ENCODE measurements around the gene LEF1. TPM values are rescaled to one million over a fixed set of nuclear protein-coding genes. Genes with fewer than 3 reads are reported as not detected.

Gene LEF1
- total and polyA plus RNA-seq, 9 of the 15 experiments (the other 6 are each of a cell fraction or from before 2014, with no cell fraction given): 15.1 to 81.1 (median 29.7) TPM

GRCh38 chr4:107999932-108000539 lies 168.7 kb downstream of the LEF1 start (continued):
- TF ChIP-seq BCLAF1 (IDR thresholded peaks at IDR 0.05; ENCODE audit: borderline replicate concordance in 1 of 2, control insufficient read depth in 1 of 2, low read depth in 2 of 2, low read length in 1 of 2) (no peak), MEF2A (IDR thresholded peaks at IDR 0.05; ENCODE audit: control insufficient read depth, low read depth, low read length) (no peak), SOX6 (IDR thresholded peaks at IDR 0.05) (peak; percentile 64; the same call in 1 of the 2 replicates), MYC (IDR thresholded peaks at IDR 0.05; ENCODE audit: low read depth, low read length) (0 out of 2 replicates have a peak, but pooled peaks have one; percentile 25), MYC (CRISPR knock-in tag; IDR thresholded peaks at IDR 0.05; ENCODE audit: borderline replicate concordance, low read depth) (no peak), SP1 (CRISPR knock-in tag; IDR thresholded peaks at IDR 0.05) (no peak), NBN (IDR thresholded peaks at IDR 0.05; ENCODE audit: low read depth) (0 out of 2 replicates have a peak, but pooled peaks have one; percentile 33), CBFB (CRISPR knock-in tag; IDR thresholded peaks at IDR 0.05) (no peak), NFIX (CRISPR knock-in tag; IDR thresholded peaks at IDR 0.05; ENCODE audit: low read depth) (no peak), POLR2AphosphoS2 (IDR thresholded peaks at IDR 0.05; ENCODE audit: low read length) (no peak), ZNF408 (CRISPR knock-in tag; IDR thresholded peaks at IDR 0.05; ENCODE audit: low read depth) (no peak), ZHX1 (conservative IDR thresholded peaks at IDR 0.05; ENCODE audit: low read length) (no peak), SRSF1 (IDR thresholded peaks at IDR 0.05; ENCODE audit: low read depth, low read length) (no peak), BCOR (IDR thresholded peaks at IDR 0.05) (no peak), ZBTB2 (IDR thresholded peaks at IDR 0.05) (no peak), JUND (IDR thresholded peaks at IDR 0.05; ENCODE audit: borderline replicate concordance, low read depth, low read length) (peak; percentile 87), JUND (tag; IDR thresholded peaks at IDR 0.05; ENCODE audit: borderline replicate concordance, low read depth, low read length) (peak; percentile 67; the same call in 1 of the 3 replicates), SUPT5H (IDR thresholded peaks at IDR 0.05) (no peak), ZNF668 (CRISPR knock-in tag; IDR thresholded peaks at IDR 0.05) (no peak), RBM39 (optimal IDR thresholded peaks at IDR 0.05; ENCODE audit: low read depth, low read length) (no peak), PPARD (CRISPR knock-in tag; IDR thresholded peaks at IDR 0.05) (no peak), ZNF75A (CRISPR knock-in tag; IDR thresholded peaks at IDR 0.05) (no peak), FIP1L1 (IDR thresholded peaks at IDR 0.05; ENCODE audit: low read depth, low read length, poor library complexity, severe bottlenecking) (no peak), BRD9 (IDR thresholded peaks at IDR 0.05; ENCODE audit: low read depth, partially characterized antibody) (no peak)

Data from K562 (cell line).